Right renal cortex interstitium (tissue), 3 donors: ENCODE results near the gene JAG1. TPM values are rescaled to one million over a fixed set of nuclear protein-coding genes. Genes with fewer than 3 reads are reported as not detected.

ENCODE experiments used
- DNase-seq, 3 donors: peaks; one replicate each; pipeline ENCODE4 v3.0.0-alpha.2; 2013; ENCODE audit warnings: low read depth in 3 of 3, low spot score in 2 of 3
- polyA plus RNA-seq, 3 donors: library from polyadenylated mRNA; unstranded; fragments of 120-200 nt; gene quantifications; one replicate each; pipeline ENCODE4 v1.2.1, GENCODE V29; 2013; ENCODE audit not compliant: insufficient read length in 3 of 3

JAG1 gene
- polyA plus RNA-seq, 3 donors, result 152 to 163 (median 156) TPM

DNA sequence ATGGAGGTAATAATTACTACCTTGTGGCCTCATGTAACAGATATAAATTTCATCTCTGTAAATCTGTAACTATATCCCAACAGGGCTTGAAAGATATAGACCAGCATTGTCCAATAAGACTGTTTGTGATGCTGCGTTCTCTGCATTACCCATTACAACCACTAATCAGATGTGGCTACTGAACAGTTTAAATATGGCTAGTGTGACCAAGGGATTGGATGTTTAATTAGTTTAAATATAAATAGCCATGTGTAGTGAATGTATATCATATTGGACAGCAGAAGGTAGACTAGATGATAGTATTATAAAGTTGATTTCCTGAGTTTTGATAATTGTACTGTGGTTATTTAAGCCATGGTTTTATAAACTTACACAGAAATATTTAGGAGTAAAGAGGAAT lies 27.8 kb upstream of the JAG1 start:
- no peak for DNase-seq

DNA sequence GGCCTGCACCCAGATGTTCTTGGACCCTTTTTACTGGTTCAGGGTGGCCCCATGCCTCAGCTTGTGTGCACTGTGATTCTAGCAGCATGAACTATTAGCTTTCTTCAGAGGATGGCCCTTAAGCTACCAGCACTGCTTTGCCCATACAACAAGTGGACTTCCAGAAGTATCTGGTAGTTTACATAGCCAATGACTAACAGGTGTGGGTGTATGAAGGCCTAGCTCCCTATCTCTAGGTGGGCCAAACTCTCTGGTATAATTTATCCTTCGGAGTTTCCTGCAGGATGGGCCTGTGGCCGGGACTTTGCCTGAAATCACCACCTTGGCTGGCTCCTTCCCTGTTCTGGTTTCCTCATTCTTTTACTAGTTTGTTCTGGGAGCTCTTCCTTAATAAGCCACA lies 26.1 kb upstream of the JAG1 start:
- no peak for DNase-seq

- no peak for DNase-seq
Measured at GRCh38 chr20:10699489-10699888, 25.7 kb upstream of the JAG1 start.

DNA sequence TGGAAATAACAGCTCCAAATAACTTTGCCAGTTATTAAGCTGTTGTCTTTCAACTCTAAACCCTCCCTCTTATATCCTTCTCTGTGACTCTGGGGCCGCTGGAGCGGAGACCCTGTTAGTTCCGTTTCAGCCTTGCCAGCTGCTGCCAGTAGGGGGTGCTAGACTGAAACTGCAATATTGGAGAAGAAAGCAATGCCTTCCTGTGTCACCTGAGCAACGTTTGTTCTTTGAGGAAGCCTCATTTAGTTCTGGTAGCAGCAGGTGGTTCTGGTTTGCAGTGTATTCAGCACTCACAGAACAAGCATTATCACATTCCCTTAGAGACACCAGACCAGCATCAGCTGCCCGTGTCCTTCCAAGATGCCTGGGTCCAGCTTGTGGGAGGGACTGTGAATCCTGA lies 22.9 kb upstream of the JAG1 start:
- no peak for DNase-seq

- DNase-seq, result no peak
Measured at GRCh38 chr20:10689385-10689784, 15.6 kb upstream of the JAG1 start.

DNA sequence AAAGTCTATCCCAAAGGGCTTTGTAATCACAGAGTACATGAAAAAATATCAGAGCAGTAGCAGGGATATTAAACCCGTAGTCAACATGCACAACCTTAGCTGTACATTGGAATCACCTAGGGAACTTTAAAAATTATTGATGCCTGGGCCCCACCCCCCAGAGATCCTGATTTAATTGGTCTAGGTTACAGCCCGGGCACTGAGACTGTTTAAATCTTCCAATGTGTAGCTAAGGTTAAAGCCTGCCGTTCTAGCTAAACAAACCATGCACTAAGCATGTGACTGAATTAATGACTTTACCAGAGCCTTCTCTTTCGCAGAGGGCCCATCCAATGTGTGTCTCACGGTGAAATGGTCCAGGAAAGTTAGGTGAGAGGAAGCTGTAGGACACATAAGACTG lies 14.1 kb upstream of the JAG1 start:
- DNase-seq, result no peak

DNA sequence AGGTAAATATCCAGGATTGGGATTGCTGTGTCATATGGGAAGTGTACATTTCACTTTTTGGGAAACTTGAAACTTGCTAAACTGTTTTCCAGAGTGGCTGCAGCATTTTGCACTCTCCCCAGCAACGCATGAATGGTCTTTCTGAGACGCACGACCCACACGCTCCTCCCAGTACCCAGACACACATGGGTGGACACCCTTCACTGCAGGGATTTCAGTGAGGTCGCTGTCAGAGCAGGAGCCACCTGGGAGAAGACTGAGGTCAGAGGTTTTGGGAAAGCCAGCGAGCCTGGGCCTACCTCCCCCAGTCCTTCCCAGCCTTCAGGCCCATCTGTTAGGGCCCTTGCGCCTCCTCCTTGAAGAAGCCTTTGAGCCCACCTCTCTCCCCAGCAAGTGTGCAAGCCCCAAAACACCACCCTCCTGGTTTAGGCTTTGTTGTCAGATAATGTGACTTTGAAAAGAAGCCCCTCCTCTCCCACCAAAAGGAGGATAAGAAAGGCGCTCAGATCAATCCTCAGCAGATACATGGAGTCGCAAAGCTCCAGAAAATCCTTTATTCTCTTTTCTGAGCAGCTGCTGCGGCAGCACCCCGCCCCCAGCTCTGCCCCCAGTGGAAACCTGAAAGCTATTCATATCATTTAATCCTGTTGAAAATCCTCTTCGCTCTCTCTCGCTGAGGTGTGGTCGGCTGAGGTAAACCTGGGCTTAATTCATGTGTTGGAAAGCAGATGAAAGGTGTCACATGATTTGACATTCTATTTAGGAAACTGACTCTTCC lies 12.7 kb upstream of the JAG1 start:
- DNase-seq, result no peak

GRCh38 chr20:10683537-10683936 lies 9.7 kb upstream of the JAG1 start:
- no peak for DNase-seq

DNA sequence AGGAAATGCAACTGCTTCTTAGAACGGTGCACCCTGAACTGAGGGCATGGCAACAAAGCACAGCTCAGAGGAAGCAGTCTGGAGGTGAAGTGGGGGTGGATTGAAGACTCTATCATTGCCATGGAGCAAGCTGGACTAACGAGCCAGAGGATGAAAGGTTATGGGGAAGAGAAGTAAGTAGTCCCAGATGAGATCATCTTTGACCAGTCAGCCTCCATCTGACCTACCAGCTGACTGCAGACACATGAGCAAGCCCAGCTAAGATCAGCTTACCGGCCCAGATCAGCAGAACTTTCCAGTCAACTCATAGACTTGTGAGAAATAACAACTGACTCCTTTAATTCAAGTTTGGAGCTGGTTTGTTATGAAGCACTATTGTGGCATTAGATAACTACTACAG lies 9.1 kb upstream of the JAG1 start:
- no peak for DNase-seq

- DNase-seq, result no peak
Measured at GRCh38 chr20:10681494-10681893, 7.7 kb upstream of the JAG1 start.

DNA sequence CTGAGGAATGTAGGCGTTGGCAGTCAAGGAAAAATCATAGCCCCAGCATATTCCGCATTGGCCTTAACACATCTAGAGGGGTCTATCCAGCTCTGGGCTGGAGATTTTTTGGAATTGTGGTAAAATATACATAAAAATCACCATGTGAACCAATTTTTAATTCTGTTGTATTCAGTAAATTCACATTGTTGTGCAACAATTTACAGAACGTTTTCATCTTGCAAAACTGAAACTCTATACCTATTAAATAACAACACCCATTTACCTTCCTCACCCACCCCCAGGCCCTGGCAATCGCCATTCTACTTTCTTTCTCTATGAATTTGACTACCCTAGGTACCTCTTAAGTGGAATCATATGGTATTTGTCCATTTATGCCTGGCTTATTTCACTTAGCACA lies 6.8 kb upstream of the JAG1 start:
- no peak for DNase-seq

- DNase-seq, result no peak
Measured at GRCh38 chr20:10679269-10679668, 5.5 kb upstream of the JAG1 start.

DNA sequence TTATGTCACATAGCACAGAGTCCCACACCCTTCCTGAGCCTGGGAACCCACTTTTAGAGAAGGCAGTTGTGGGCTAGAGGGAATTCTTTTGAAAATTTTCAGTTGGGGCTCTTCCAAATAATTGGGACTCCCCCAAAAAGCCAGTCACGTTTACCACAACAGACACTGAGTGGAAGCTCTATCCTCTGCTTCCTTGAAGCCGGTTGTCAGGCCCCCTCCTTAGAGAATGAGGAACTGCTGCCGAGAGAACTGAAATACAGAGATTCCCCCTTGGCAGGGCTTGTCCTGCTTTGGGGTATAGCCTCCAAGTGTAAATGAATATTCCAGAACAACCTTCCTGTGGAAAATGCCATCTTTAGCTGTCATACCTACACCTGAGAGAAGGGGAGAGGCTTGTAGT lies 2.7 kb upstream of the JAG1 start:
- no peak for DNase-seq

GRCh38 chr20:10675450-10675848 lies 1.6 kb upstream of the JAG1 start:
- DNase-seq, result no peak

DNA sequence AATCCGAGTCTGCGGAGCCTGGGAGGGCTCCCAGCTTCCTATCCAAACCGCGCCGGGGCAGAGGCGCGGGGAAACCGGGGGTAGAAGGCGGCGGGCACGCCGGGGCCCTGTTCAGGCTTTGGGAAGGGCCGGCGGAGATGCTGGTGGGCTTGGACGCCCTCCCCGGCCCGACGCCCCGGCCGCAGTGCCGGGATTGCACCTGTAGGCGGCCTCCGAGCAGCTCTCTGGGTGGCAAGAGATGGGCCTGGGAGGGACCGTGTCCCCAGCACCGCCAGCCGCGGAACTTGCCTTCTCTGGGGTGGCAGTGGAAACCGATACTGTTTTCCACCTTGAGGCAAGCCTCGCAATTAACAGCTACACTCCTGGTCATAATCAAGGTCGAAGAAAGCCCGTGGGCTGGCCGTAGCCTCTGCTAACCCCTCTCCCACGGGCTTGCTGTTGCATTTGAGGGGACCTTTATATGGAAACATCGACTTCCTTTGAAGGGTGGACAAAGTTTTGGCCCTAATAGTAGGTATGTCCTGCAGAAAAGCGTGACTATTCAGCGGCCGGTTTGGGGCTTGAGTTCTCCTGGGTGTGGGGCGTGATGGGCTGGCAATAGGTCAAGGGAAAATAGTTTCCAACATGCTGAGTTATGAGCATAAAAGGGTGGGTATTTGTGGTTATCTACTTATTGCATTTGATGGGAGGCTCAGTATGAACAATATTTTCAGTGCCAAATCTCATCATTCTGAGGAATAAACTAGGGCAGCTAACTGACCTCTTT lies 1.1 kb upstream of the JAG1 start:
- no peak for DNase-seq

GRCh38 chr20:10673176-10673841 lies 490 bp downstream of the JAG1 start:
- no peak for DNase-seq

- no peak for DNase-seq
Measured at GRCh38 chr20:10672624-10673127, 1.1 kb downstream of the JAG1 start.

- DNase-seq, result no peak
Measured at GRCh38 chr20:10671919-10672623, 1.7 kb downstream of the JAG1 start.

GRCh38 chr20:10671221-10671918 lies 2.4 kb downstream of the JAG1 start:
- DNase-seq, result no peak

GRCh38 chr20:10670501-10671220 lies 3.1 kb downstream of the JAG1 start:
- no peak for DNase-seq
